GM12865 (cell line): ENCODE data around the gene TNNT2.

Source experiments
- DNase-seq: peaks from one replicate; pipeline ENCODE4 v3.0.0; 2010; ENCODE audit warnings: low read depth
- H3K4me3 ChIP-seq: 2 replicates; pipeline ENCODE4 v1.5.1; 2011; ENCODE audit warnings: mild to moderate bottlenecking, low read depth, low read length, control low read depth
- TF ChIP-seq, protein P1 (sequence below): IDR thresholded peaks from 2 replicates; pipeline ENCODE4 v1.5.1; 2011; ENCODE audit warnings: low read length, control low read depth, low read depth, inconsistent platforms; ENCODE audit not compliant: insufficient read depth; ENCODE audit errors: missing control alignments

TNNT2 gene

DNA sequence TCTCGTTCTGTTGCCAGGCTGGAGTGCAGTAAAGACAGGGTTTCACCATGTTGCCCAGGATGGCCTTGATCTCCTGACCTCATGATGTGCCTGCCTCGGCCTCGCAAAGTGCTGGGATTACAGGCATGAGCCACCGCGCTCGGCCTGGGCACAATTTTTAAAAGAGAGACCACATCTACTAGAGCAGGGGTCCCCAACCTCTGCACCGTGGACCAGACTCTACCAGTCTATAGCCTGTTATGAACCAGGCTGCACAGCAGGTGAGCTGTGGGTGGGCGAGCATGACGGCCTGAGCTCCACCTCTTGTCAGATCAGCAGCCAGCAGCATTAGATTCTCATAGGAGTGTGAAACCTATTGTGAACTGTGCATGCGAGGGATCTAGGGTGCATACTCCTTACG is 20.8 kb downstream of the TNNT2 start:
- no peak for DNase-seq
- TF ChIP-seq, protein P1, sequence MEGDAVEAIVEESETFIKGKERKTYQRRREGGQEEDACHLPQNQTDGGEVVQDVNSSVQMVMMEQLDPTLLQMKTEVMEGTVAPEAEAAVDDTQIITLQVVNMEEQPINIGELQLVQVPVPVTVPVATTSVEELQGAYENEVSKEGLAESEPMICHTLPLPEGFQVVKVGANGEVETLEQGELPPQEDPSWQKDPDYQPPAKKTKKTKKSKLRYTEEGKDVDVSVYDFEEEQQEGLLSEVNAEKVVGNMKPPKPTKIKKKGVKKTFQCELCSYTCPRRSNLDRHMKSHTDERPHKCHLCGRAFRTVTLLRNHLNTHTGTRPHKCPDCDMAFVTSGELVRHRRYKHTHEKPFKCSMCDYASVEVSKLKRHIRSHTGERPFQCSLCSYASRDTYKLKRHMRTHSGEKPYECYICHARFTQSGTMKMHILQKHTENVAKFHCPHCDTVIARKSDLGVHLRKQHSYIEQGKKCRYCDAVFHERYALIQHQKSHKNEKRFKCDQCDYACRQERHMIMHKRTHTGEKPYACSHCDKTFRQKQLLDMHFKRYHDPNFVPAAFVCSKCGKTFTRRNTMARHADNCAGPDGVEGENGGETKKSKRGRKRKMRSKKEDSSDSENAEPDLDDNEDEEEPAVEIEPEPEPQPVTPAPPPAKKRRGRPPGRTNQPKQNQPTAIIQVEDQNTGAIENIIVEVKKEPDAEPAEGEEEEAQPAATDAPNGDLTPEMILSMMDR, result no peak
- no peak overlapping the region for H3K4me3 ChIP-seq

DNA sequence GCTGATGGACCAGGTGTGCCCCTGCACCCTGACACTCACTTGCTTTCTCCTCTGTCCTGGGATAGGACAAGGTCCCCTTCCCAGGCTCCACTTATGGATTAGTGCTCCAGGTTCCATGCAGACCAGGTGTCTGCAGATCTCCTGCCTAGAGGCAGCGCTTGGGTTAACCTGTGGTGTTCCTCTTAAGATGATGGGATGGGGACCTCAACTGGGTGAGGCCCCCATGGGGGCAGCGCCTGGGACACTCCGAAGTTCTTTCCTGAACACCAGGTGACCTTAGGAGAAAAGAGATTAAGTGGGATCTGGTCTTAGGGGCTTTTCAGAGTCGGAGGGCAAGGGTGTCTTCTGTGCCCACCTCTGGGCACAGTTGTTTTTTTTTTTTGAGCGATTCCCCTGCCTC is 21.2 kb downstream of the TNNT2 start:
- DNase-seq, result no peak
- TF ChIP-seq, protein P1, result no peak
- no peak overlapping the region for H3K4me3 ChIP-seq

- DNase-seq, result no peak
- no peak overlapping the region for H3K4me3 ChIP-seq
- TF ChIP-seq, protein P1, result no peak
Measured at GRCh38 chr1:201355471-201355870, 22.0 kb downstream of the TNNT2 start.

GRCh38 chr1:201354901-201355295 is 22.6 kb downstream of the TNNT2 start:
- H3K4me3 ChIP-seq, result no peak overlapping the region
- TF ChIP-seq, protein P1, result no peak
- DNase-seq, result no peak

DNA sequence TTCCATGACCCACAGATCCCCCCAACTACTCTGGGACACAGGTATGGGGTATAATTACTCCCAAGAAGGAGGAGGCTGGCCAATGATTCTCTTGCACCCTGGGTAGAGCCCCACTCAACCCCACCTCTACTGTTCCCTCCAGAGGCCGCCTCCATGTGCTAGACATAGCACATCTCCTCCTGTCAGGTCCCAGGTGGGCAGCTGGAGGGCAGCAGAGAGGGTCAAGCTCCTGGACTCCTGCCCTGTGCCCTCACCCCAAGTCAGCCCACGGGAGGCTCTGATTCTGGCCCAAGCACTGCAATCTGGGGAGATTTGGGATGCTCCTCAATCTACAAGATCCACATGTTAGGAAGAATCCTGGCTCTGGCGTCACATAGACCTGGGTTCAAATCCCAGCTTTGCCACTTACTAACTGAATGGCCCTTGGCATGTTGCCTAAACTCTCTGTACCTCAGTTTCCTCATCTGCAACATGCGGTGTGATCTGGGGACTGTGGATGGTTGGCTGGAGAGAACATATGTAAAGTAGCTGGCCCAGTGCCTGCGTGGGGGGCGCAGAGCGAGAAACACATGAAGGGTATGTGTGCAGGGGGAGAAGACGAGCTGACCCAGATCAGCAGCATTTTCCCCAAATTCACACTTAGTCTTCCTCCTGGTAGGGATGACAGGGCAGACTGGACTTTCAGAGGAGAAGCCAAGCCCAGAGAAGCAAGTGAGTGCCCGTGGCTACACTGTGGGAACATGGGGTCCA is 23.2 kb downstream of the TNNT2 start:
- H3K4me3 ChIP-seq, result no peak overlapping the region
- no peak for DNase-seq
- TF ChIP-seq, protein P1, result no peak

DNA sequence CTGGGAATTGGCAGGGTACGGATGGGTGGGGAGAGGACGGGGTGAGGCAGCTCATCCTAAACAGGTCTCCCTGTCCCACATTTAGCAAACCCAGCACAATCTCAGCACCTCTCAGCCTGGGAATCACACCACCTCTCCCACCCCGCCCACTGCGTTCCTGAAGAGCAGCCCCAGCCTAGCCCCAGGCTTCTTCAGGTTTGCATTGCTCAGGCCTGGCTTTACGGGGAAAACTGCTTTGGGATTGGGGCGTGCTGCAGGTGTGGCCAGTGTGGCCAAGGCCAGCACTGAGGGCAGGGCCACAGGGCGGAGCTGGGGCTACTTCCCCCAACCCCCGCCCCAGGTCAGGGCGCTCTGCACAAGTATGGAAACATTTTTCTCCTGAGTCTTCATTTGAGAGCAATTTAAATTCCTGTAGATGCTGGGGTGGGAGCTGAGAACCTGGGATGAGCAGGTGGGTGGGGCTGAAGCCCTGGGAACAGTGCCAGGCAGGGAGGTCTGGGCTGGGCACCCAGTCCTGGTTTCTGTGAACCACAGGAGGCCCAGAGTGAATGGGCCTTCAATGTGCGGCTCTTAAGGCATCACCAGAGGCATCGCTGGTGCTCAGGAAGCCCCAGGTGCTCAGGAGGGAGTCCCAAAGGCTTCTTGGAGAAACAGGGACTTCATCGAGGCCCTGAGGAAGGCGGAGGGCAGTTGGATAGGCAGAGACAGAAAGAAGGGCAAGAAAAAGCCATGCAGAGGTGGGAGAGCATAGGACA is 24.1 kb downstream of the TNNT2 start:
- no peak overlapping the region for H3K4me3 ChIP-seq
- TF ChIP-seq, protein P1, result no peak
- DNase-seq, result no peak

GRCh38 chr1:201351617-201352016 is 25.9 kb downstream of the TNNT2 start:
- TF ChIP-seq, protein P1, result no peak
- no peak for DNase-seq
- no peak overlapping the region for H3K4me3 ChIP-seq
